Mucosa of rectum (tissue), 2 donors: ENCODE measurements around the gene ALOXE3.

ENCODE experiments used
- H3K27ac ChIP-seq, 2 donors: one replicate each; pipeline ENCODE4 v1.7.0; 2013; ENCODE audit warnings: inconsistent platforms in 2 of 2, low read depth in 2 of 2, low read length in 2 of 2
- H3K27me3 ChIP-seq, 2 donors: one replicate each; pipeline ENCODE4 v1.7.0; 2013; ENCODE audit warnings: low read length in 2 of 2; ENCODE audit not compliant: control insufficient read depth in 2 of 2, insufficient read depth in 2 of 2
- H3K36me3 ChIP-seq, 2 donors: one replicate each; pipeline ENCODE4 v1.7.0; 2013; ENCODE audit warnings: low read length in 2 of 2; ENCODE audit not compliant: control insufficient read depth in 2 of 2, insufficient read depth in 2 of 2
- H3K4me1 ChIP-seq, 2 donors: one replicate each; pipeline ENCODE4 v1.7.0; 2013; ENCODE audit warnings: low read length in 2 of 2, mild to moderate bottlenecking in 1 of 2; ENCODE audit not compliant: control insufficient read depth in 2 of 2, insufficient read depth in 2 of 2
- H3K4me3 ChIP-seq, 2 donors: one replicate each; pipeline ENCODE4 v1.7.0; 2013; ENCODE audit warnings: low read length in 2 of 2
- H3K9ac ChIP-seq, 2 donors: one replicate each; pipeline ENCODE4 v1.7.0; 2013; ENCODE audit warnings: low read length in 2 of 2, low read depth in 1 of 2, mild to moderate bottlenecking in 1 of 2
- H3K9me3 ChIP-seq, 2 donors: one replicate each; pipeline ENCODE4 v1.7.0; 2013; ENCODE audit warnings: low read length in 2 of 2; ENCODE audit not compliant: control insufficient read depth in 2 of 2
- donor health status: healthy.
- donor health status: Normal muscosa, but diverticular disease.

The ALOXE3 gene

GRCh38 chr17:8121681-8122421 is 3.5 kb upstream of the ALOXE3 start:
- no peaks in the 10 kb centered on the region for H3K9me3 ChIP-seq
- H3K36me3 ChIP-seq = no peaks in the 10 kb centered on the region
- peak overlapping the region in 1 of 2 donors; percentile 35 for H3K9ac ChIP-seq
- peaks cover 63 to 80% of the 10 kb centered on the region in 2 donors for H3K4me1 ChIP-seq
- peak overlapping the region; percentile 68 for H3K4me3 ChIP-seq
- no peak overlapping the region for H3K27ac ChIP-seq
- H3K27me3 ChIP-seq = peaks cover 32 to 41% of the 10 kb centered on the region in 2 donors

- H3K27ac ChIP-seq = no peak overlapping the region
- H3K4me1 ChIP-seq = peaks cover 60 to 77% of the 10 kb centered on the region in 2 donors
- peak overlapping the region; percentile 68 to 85 for H3K4me3 ChIP-seq
- no peak overlapping the region for H3K9ac ChIP-seq
- no peaks in the 10 kb centered on the region for H3K36me3 ChIP-seq
- no peaks in the 10 kb centered on the region for H3K9me3 ChIP-seq
- peaks cover 38 to 46% of the 10 kb centered on the region in 2 donors for H3K27me3 ChIP-seq
These were observed 3.0 kb upstream of the ALOXE3 start for GRCh38 chr17:8121407-8121680.

GRCh38 chr17:8120520-8121406 is 2.4 kb upstream of the ALOXE3 start:
- Histone ChIP-seq H3K4me3 (peak overlapping the region; percentile 41 to 85), H3K9me3 (no peaks in the 10 kb centered on the region), H3K9ac (peak overlapping the region in 1 of 2 donors; percentile 15), H3K4me1 (peaks cover 54 to 73% of the 10 kb centered on the region in 2 donors), H3K27me3 (peaks cover 43 to 51% of the 10 kb centered on the region in 2 donors), H3K27ac (peak overlapping the region in 1 of 2 donors; percentile 24), H3K36me3 (no peaks in the 10 kb centered on the region)

DNA sequence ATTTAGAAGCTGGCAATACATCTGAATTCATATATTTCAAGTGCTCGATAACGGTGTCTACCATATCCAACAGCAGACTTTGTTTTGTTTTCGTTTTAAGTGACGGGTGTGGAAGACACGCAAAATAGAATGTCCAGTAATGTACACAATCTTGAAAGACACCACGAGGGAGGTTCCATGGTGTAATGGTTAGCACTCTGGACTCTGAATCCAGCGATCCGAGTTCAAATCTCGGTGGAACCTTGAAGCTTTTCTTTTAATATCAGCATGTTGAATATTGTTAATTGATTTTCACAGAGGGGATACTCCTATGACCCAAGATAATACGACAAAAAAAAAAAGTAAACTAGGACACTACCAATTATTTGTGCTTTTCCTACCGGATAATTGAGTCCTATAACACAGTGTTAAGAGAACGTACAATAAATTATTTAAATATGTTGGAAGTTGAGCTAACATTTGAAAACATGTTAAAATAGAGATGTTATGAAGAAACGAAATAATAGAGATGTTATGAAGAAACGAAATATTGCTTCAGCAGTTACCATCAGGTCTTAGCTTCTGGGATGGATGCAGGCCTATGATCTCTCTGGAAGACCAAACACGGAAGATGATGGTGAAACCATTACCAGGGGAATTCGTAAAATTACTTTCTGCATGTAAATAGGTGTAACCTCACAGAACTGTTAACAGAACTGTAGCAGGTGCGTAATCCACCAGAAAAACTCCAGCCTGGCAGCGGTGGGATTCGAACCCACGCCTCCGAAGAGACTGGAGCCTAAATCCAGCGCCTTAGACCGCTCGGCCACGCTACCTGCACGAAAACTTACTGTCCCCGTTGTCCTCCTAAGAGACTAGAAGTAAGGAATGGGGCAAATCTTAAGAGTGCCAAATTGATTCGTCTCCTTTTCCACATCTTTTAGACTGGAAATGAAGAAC is 1.5 kb upstream of the ALOXE3 start:
- H3K27ac ChIP-seq = peak overlapping the region in 1 of 2 donors; percentile 24
- H3K4me3 ChIP-seq = peak overlapping the region; percentile 69 to 85
- H3K27me3 ChIP-seq = peaks cover 48 to 54% of the 10 kb centered on the region in 2 donors
- H3K4me1 ChIP-seq = peaks cover 46 to 63% of the 10 kb centered on the region in 2 donors
- H3K36me3 ChIP-seq = no peaks in the 10 kb centered on the region
- peak overlapping the region in 1 of 2 donors; percentile 45 for H3K9ac ChIP-seq
- no peaks in the 10 kb centered on the region for H3K9me3 ChIP-seq

DNA sequence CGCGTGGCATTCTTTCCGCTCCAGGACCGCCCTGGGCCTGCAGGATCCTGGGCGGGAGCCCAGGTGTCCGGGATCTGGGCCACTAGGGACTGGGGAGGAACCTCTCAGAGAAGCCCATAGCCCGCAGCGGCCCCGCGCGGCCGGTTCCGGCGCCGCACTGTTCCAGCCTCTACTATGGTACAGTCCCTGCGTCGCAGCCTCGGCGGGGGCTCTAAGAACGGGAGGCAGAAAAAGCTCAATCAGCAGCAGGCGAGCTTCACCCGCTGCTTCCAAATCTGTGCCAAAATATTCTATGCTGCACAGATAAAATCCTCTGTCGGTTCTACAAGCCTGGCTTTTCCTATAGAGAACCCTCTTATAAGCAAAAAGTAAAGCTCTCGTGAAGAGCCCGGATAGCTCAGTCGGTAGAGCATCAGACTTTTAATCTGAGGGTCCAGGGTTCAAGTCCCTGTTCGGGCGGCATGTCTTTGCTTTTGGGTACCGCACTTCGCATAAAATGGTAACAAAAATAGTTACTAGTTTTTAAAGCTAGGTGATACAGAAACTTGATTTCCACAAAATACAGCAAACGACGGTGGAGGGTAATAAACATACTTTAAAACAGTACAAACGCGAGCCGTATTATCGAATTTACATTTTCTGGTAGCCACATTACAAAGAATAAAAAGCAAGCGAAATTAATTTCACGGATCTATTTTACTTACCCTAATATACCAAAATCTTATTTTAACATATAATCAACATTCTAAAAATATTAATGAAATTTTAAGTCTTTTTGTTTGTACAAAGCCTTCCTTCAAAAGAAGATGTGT is 661 bp upstream of the ALOXE3 start:
- H3K4me3 ChIP-seq = peak overlapping the region; percentile 69 to 85
- H3K9ac ChIP-seq = peak overlapping the region; percentile 45 to 72
- no peaks in the 10 kb centered on the region for H3K36me3 ChIP-seq
- peaks cover 39 to 56% of the 10 kb centered on the region in 2 donors for H3K4me1 ChIP-seq
- H3K9me3 ChIP-seq = no peaks in the 10 kb centered on the region
- H3K27me3 ChIP-seq = peaks cover 46 to 54% of the 10 kb centered on the region in 2 donors
- peak overlapping the region; percentile 41 to 62 for H3K27ac ChIP-seq

GRCh38 chr17:8117367-8117979 is 841 bp downstream of the ALOXE3 start:
- H3K36me3 ChIP-seq = no peaks in the 10 kb centered on the region
- peaks cover 39 to 41% of the 10 kb centered on the region in 2 donors for H3K27me3 ChIP-seq
- no peak overlapping the region for H3K27ac ChIP-seq
- H3K4me3 ChIP-seq = peak overlapping the region; percentile 69 to 85
- H3K9ac ChIP-seq = peak overlapping the region in 1 of 2 donors; percentile 45
- peaks cover 24 to 42% of the 10 kb centered on the region in 2 donors for H3K4me1 ChIP-seq
- no peaks in the 10 kb centered on the region for H3K9me3 ChIP-seq

GRCh38 chr17:8116776-8117175 is 1.5 kb downstream of the ALOXE3 start:
- H3K9ac ChIP-seq = no peak overlapping the region
- no peak overlapping the region for H3K27ac ChIP-seq
- no peaks in the 10 kb centered on the region for H3K9me3 ChIP-seq
- H3K4me1 ChIP-seq = peaks cover 21 to 36% of the 10 kb centered on the region in 2 donors
- H3K36me3 ChIP-seq = no peaks in the 10 kb centered on the region
- H3K27me3 ChIP-seq = peaks cover 43 to 44% of the 10 kb centered on the region in 2 donors
- no peak overlapping the region for H3K4me3 ChIP-seq

- H3K4me3 ChIP-seq = no peak overlapping the region
- peaks cover 6% of the 10 kb centered on the region in 2 donors for H3K4me1 ChIP-seq
- no peak overlapping the region for H3K27ac ChIP-seq
- no peaks in the 10 kb centered on the region for H3K36me3 ChIP-seq
- H3K9me3 ChIP-seq = no peaks in the 10 kb centered on the region
- peaks cover 35 to 45% of the 10 kb centered on the region in 2 donors for H3K27me3 ChIP-seq
- no peak overlapping the region for H3K9ac ChIP-seq
These were observed 7.4 kb downstream of the ALOXE3 start for GRCh38 chr17:8110907-8111306.

DNA sequence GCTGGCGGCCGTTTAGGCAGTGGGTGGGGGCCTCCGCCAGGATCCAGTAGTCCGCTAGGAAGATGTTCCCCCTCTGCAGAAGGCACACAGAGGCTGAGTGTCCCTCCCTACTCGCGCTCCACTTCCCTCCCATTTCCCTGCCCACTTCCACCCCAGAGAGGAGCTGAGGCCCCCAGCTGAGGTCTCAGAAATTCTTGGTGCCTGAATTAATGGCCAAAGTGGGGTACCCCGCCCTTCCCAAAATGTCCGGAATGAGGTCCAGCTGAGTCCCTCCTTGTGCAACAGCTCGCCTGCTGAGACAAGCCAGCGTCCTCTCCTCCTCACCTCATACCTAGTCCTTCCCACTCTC is 7.9 kb downstream of the ALOXE3 start:
- Histone ChIP-seq H3K27ac (no peak overlapping the region), H3K4me3 (no peak overlapping the region), H3K9ac (no peak overlapping the region), H3K4me1 (peaks cover 6% of the 10 kb centered on the region in 2 donors), H3K27me3 (peaks cover 31 to 40% of the 10 kb centered on the region in 2 donors), H3K36me3 (no peaks in the 10 kb centered on the region), H3K9me3 (no peaks in the 10 kb centered on the region)
